Fibroblast of skin of left biceps (primary cell): Measurements from ENCODE around the gene RTN4R.

Source experiments
- DNase-seq, 2 experiments: peaks; one replicate each; pipeline ENCODE4 v3.0.0-alpha.2; 2013; ENCODE audit warnings: low read depth in 2 of 2

Gene RTN4R

GRCh38 chr22:20201837-20202392 is 66.2 kb downstream of the RTN4R start:
- no peak for DNase-seq

- no peak for DNase-seq
These were observed 68.2 kb downstream of the RTN4R start for GRCh38 chr22:20199906-20200305.

GRCh38 chr22:20199413-20199842 is 68.7 kb downstream of the RTN4R start:
- no peak for DNase-seq

GRCh38 chr22:20198557-20199319 is 69.4 kb downstream of the RTN4R start:
- DNase-seq: no peak

- no peak for DNase-seq
These were observed 70.6 kb downstream of the RTN4R start for GRCh38 chr22:20197407-20198030.

- no peak for DNase-seq
These were observed 71.8 kb downstream of the RTN4R start for GRCh38 chr22:20196094-20196842.

GRCh38 chr22:20194681-20195593 is 73.2 kb downstream of the RTN4R start:
- no peak for DNase-seq

- DNase-seq: no peak
These were observed 74.2 kb downstream of the RTN4R start for GRCh38 chr22:20193761-20194494.

- no peak for DNase-seq
These were observed 75.0 kb downstream of the RTN4R start for GRCh38 chr22:20192972-20193760.

GRCh38 chr22:20192293-20192971 is 75.7 kb downstream of the RTN4R start:
- DNase-seq: no peak

- no peak for DNase-seq
These were observed 76.3 kb downstream of the RTN4R start for GRCh38 chr22:20191803-20192202.
